KOPT-K1 (cell line): Measurements from ENCODE around the gene NPRL2.
"Not testable (repeated sequence)": the region's sequence is repeated elsewhere in the genome, so short reads cannot be mapped to it uniquely, and the experiment has no call there.

ENCODE experiments used
- H3K27ac ChIP-seq: fragments of 200-600 bp; sonication (generic); 2 replicates; pipeline ENCODE4 v1.5.1; 2016; ENCODE audit warnings: antibody characterized with exemption, mild to moderate bottlenecking, low read depth, low read length; ENCODE audit not compliant: poor library complexity, severe bottlenecking
- H3K36me3 ChIP-seq: fragments of 200-600 bp; sonication (generic); 2 replicates; pipeline ENCODE4 v1.5.1; 2017; ENCODE audit warnings: antibody characterized with exemption, mild to moderate bottlenecking, low read length, moderate library complexity; ENCODE audit not compliant: insufficient read depth
- H3K9me3 ChIP-seq: fragments of 200-600 bp; sonication (generic); 2 replicates; pipeline ENCODE4 v1.5.1; 2017; ENCODE audit warnings: antibody characterized with exemption, low read length, mild to moderate bottlenecking; ENCODE audit not compliant: insufficient read depth, poor library complexity, severe bottlenecking

NPRL2 gene

DNA sequence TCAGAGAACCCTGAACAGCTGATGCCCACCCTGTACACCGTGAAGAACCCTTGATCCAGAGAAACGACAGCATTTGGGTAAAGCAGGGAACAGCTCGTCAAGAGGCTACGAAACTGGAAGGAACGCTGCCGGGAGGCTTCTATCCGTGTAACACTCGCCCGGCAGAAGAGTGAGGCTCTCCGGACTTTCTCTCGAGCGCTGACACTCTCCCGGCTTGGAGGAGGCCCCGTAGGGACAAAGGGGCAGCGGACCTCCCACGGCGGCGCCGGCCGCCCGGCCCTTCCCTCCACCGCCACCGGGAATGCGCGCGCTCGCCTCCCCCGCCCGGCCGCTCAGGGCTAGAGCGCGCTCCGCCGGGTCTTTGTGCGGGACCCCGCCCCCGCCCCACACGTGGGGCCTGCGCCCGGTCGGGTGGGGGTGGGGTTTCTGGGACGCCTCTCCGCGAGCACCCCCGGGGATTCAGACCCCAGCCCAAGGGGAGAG lies 29.7 kb downstream of the NPRL2 start:
- Histone ChIP-seq H3K36me3 (peaks cover 62% of the 10 kb centered on the region), H3K9me3 (no peaks in the 10 kb centered on the region), H3K27ac (peak overlapping the region; percentile 96)

DNA sequence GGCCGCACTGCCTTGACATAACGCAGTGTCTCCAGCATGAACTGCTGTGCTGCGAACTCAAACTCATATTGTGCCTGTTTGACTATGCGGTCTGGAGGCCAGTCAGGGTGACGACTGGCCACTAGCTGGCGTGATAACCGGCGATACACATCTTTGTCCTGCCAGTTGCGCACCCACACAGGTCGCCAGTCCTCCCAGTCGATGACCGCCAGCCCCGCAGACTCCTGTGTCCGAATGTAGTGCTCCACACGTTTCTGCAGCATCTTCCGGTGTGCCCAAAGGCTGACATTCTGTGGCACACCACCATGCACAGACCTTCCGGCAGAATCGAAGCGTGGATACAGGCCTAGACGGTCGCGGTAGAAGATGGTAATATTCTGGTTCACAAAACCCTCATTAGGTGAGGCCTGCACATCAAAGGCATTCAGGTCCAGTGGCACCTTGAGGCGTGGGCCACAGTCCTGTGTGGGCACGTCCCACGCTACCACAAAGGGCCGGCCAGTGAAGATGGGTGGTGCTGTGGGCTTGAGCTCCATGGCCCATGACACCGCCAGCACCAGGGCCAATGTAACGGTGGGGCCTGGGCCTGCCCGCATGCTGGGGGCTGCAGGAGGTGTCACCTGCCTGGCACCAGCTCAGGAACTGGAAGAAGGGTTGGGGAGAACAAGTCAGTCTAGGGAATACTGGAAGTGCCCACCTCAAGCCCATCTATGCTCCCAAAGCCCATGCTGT lies 30.5 kb downstream of the NPRL2 start:
- Histone ChIP-seq H3K27ac (peak overlapping the region; percentile 96), H3K9me3 (no peaks in the 10 kb centered on the region), H3K36me3 (peaks cover 54% of the 10 kb centered on the region)

DNA sequence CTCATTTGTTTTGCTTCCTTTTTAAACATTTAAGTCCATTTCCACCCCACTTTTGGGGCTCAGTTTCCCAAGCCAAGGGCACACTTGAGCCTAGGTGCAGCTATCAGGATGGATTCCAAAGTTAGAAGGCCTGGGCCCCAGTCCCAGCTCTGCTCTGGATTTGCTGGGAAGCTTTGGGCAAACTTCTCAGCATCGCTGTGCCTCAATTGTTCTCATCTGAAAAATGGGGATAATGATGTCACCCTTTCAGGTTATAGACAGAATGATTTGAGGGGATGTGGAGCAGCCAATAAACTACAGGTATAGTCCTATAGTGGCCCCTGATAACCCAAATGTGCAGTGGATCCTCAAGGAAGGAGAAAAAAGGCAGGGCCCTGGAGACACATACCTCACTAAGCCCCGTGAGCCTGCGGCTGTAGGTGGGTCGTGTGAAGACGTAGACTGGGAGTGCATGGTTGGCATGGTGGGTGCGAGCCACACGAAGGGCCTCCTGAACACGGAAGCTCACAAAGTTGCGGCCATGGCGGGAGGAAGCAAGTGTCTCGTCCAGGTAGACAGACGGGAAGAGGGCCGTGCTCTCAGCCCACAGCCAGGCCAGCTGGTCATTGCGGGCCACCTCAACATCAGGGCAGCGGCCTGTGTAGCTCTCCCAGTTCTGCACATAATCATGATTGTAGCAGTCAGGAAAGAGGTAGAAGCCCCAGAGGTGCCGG lies 31.2 kb downstream of the NPRL2 start:
- H3K27ac ChIP-seq: no peak overlapping the region
- peaks cover 46% of the 10 kb centered on the region for H3K36me3 ChIP-seq
- no peaks in the 10 kb centered on the region for H3K9me3 ChIP-seq

DNA sequence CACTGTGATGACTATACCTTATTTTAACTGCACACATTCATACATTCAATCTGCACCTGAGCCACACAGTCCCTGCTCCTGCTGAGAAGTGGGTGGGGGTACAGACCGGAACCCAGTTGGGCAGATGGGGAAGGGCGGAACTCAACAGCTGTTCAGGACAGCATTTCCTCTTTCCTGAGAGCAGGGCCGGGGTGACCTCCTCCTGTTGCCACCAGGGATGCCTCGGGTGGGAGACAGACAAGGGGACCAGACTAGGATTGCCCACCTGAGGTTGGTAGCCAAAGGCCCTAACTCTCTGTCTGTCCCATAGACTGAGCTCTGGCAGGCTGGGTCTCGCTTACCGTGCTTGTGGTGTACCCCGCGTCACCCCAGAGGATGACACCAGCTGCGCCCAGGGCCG lies 32.0 kb downstream of the NPRL2 start:
- Histone ChIP-seq H3K36me3 (peaks cover 39% of the 10 kb centered on the region; the same call in 1 of the 2 replicates), H3K9me3 (no peaks in the 10 kb centered on the region), H3K27ac (no peak overlapping the region)

DNA sequence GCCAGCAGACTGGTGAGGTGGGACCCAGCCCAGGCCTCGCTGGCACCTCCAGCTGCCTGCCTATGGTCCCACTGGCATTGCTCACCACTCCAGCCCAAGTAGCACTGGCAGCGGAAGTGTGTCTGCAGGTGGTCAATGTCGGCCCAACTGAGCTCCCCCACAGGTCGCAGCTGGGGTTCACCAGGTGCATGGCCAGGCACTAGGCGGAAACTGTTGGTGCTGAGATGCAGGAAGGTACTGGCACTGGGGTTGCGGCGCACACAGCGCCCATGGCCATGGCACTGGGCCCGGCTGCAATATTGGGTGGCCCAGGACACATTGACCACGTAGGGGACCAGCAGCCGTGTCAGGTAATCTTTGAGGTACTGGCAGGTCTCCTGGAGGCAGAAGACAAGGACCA lies 32.4 kb downstream of the NPRL2 start:
- H3K27ac ChIP-seq: no peak overlapping the region
- H3K9me3 ChIP-seq: no peaks in the 10 kb centered on the region
- H3K36me3 ChIP-seq: peaks cover 35% of the 10 kb centered on the region; the same call in 1 of the 2 replicates

DNA sequence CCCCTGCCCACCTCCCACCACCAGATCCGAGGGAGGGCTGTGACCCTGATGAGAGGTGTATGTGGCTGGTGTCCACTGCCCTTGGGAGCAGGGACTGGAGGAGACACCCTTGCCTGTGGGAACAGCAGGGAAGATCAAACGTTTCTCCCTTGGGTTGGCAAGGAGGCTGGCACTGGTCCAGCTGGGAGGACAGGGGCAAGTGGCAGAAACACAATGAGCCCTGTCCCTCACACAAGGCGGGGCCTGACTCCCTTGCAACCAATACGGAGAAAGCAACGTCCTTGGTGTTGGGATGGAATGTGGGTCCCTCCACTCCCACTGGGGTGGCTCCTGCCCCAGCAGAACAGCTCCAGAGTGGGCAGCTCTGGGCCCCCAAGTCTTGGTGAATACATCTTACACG lies 33.3 kb downstream of the NPRL2 start:
- H3K36me3 ChIP-seq: peaks cover 35% of the 10 kb centered on the region; the same call in 1 of the 2 replicates
- H3K27ac ChIP-seq: no peak overlapping the region
- H3K9me3 ChIP-seq: no peaks in the 10 kb centered on the region

DNA sequence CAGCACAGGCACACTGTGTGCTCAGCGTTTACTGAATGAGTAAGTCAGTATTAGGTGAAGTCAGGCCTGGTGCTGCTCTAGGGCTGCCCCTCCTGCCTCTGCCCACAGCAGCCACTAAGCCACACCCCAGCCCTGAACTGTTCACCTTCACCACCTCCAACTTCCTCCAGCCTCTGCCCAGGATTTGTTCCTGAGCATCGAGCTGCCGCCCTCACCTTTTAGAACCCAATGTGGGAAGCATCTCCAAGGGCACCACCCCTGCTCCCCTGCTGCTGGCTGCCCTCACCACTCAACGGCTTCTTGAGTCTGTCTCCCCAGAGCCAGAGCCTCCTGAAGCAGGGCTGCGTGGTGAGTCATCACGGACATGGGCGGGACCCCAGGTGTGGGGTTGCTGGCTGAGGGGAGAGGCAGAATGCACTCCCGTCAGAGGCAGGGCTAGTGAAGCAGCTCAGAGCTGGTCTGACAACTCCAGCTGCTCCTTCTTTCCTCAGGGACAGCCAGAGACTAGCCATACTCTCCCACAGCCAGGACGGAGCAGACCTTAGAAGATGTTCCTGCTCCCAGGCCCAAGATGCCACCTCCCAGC lies 33.8 kb downstream of the NPRL2 start:
- H3K27ac ChIP-seq: no peak overlapping the region
- H3K9me3 ChIP-seq: no peaks in the 10 kb centered on the region
- peaks cover 35% of the 10 kb centered on the region; the same call in 1 of the 2 replicates for H3K36me3 ChIP-seq

DNA sequence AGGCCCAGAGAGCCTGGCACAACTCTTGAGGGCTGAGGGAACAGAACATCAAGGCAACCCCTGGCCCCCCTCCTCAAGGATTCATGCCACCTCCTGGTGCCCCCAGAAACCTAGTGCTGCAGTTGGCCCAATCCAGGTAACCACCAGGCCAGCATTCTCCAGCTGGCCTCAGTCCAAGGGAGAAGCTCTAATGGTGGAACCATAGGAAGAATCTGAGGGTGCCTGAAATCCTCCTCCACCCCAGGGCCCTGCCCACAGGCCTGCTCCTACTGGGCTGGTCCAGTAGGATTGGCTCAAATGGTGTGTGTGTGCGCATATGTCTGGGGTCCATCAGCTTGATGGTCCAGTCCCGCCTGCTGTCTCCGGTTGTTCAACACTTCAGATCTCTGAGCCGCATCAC lies 35.8 kb downstream of the NPRL2 start:
- Histone ChIP-seq H3K27ac (no peak overlapping the region), H3K9me3 (peaks cover 2% of the 10 kb centered on the region), H3K36me3 (peaks cover 35% of the 10 kb centered on the region; the same call in 1 of the 2 replicates)

DNA sequence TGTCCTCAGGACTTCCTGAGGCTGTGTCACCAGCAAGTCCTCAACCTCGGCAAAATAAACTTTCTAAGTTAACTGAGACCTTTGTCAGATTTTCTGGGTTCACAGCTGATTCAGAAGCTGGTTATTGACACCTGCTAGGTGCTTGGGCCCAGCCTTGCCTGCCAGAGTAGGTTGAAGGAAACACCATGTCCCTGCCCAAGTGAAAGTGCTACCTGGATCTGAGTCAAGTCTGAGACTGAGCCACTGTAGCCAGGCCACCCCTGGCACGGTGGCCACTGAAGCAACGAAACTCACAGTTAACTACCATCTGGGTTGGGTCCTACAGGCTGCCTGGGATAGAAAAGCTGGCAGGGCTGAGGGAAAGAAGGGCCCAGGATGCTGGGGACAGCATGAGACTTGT lies 36.2 kb downstream of the NPRL2 start:
- Histone ChIP-seq H3K9me3 (peaks cover 6% of the 10 kb centered on the region), H3K27ac (no peak overlapping the region), H3K36me3 (peaks cover 31% of the 10 kb centered on the region; the same call in 1 of the 2 replicates)

DNA sequence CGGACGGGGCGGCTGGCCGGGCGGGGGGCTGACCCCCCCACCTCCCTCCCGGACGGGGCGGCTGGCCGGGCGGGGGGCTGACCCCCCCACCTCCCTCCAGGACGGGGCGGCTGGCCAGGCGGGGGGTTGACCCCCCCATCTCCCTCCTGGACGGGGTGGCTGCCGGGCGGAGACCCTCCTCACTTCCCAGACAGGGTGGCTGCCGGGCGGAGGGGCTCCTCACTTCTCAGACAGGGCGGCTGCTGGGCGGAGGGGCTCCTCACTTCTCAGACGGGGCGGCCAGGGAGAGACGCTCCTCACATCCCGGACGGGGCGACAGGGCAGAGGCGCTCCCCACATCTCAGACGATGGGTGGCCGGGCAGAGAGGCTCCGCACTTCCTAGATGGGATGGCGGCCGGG lies 38.5 kb downstream of the NPRL2 start:
- not testable (repeated sequence) for H3K36me3 ChIP-seq, H3K27ac ChIP-seq
- H3K9me3 ChIP-seq: peaks cover 15% of the 10 kb centered on the region

DNA sequence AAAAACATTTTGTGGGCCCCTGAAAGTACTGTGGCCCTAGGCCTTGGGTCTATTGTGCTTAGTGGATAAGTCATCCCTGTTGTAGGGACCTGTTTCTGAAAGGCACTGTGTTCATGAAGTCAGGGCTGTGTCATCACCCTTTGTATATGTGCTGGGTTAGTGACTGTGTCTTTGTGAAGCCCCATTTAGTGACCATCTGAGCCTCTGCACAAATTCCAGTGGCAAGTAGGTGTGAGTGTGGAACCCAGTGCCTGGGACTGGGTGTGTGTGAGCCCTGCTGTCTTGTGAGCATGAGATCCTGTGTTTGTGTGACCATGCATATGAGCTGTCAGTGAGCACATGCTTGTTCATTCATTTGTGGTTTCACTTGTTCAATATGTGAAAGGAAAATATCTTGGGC lies 46.0 kb downstream of the NPRL2 start:
- peaks cover 16% of the 10 kb centered on the region for H3K9me3 ChIP-seq
- no peaks in the 10 kb centered on the region for H3K36me3 ChIP-seq
- H3K27ac ChIP-seq: no peak overlapping the region

DNA sequence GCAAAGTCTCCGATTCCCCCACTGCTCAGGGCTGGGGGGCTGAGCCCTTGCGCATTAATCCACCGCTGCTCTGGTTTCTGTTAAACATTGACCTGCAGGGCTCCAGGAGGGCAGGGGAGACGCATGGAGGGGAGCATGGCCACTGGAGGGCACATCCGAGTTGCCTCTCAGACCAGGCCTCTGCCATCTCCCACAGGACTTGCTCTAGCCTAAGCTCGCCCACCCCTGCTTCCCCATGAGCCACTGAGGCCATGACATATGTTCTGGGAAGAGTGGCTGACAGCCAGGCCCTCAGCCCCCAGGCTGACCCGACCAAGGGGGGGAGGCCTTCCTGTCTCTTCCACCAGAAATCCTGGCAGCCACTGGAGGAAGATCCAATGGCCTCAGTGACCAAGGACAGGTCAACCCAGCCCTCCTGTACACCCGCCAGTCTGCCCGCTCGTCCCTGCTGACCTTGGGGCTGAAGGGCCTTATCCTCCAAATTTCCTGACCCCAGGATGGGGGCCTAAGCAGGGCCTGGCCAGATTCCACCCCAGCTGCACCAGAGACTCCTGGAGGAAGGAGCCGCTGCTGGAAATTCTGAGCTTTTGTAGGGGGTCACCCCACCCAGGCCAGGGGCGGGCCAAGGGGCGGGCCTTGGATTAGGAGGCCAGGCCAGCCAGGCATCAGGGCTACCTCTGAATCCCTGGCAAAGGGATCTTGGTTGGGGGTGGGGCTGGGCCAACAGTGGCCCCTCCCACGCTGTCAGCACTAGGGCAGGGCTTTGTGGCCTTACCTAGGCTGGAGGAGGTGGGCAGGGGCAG lies 47.4 kb downstream of the NPRL2 start, which contains the start of gene HYAL1:
Gene HYAL1 (minus strand): TSS at position 562 of the 803 bp plus-strand sequence. CDS start 618 bp downstream, outside the sequence.
- Histone ChIP-seq H3K9me3 (peaks cover 5% of the 10 kb centered on the region), H3K27ac (no peak within 1 kb of the TSS), H3K36me3 (no peaks in the 10 kb centered on the region)

DNA sequence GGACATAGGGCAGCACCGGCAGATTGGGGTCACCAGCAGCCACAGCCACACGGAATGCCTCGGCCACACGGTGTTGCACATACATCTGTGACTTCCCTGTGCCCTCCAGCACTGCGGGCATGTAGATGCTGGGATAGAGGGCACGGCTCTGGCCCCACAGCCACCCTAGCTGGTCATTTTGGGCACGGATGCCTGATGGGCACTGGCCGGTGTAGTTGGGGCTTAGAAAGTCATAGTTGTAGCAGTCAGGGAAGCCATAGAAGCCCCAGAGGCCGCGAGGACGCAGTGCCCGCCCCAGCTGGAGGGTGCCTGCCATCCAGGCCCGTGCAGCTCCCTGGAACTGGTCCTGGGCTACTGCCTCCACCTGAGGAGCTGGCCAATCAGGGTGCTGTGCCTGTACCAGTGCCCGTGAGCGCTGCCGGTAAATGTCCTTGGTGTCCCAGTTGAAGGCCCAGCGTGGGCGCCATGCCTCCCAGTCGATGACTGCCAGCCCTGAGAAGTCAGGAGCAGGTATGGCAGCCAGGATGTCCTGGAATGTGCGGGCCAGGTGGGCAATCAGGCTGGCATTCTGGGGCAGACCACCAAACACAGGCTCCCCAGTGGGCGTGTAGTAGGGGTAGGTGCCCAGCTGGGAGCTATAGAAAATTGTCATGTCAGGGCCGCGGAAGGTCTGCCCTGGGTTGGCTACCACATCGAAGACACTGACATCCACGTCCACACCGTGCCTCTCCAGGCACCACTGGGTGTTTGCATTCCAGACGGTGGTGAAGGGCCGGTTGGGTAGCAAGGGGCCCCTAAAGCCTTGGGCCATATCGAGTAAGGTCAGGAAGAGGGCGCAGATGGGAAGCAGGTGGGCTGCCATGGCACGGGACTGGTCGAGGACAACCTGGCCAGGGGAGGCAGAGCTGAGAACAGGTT lies 48.2 kb downstream of the NPRL2 start:
- Histone ChIP-seq H3K27ac (no peak overlapping the region), H3K9me3 (peaks cover 5% of the 10 kb centered on the region), H3K36me3 (no peaks in the 10 kb centered on the region)
